Fibroblast of villous mesenchyme (primary cell): Measurements from ENCODE around the gene EGF. TPM values are rescaled to one million over a fixed set of nuclear protein-coding genes. Genes with fewer than 3 reads are reported as not detected.
A peak's percentile ranks its signal among the peaks of the same experiment; 100 is the strongest.

Experiments
- DNase-seq: peaks from one replicate; pipeline ENCODE4 v3.0.0-alpha.2; 2010; ENCODE audit warnings: low read depth
- H3K4me3 ChIP-seq: 2 replicates; pipeline ENCODE4 v1.5.1; 2011; ENCODE audit warnings: low read depth, mild to moderate bottlenecking, low read length
- total RNA-seq: library from RNA; depleted of rRNA; stranded (reverse); fragments of >200 nt; gene quantifications from 2 replicates; pipeline ENCODE4 v1.2.3, GENCODE V29; 2012
- TF ChIP-seq, protein P1 (sequence below): IDR thresholded peaks from 2 replicates; pipeline ENCODE4 v1.5.1; 2012; ENCODE audit warnings: low read depth, mild to moderate bottlenecking, low read length; ENCODE audit not compliant: insufficient read depth

The EGF gene
- total RNA-seq, 1 donor: 6.5 TPM

DNA sequence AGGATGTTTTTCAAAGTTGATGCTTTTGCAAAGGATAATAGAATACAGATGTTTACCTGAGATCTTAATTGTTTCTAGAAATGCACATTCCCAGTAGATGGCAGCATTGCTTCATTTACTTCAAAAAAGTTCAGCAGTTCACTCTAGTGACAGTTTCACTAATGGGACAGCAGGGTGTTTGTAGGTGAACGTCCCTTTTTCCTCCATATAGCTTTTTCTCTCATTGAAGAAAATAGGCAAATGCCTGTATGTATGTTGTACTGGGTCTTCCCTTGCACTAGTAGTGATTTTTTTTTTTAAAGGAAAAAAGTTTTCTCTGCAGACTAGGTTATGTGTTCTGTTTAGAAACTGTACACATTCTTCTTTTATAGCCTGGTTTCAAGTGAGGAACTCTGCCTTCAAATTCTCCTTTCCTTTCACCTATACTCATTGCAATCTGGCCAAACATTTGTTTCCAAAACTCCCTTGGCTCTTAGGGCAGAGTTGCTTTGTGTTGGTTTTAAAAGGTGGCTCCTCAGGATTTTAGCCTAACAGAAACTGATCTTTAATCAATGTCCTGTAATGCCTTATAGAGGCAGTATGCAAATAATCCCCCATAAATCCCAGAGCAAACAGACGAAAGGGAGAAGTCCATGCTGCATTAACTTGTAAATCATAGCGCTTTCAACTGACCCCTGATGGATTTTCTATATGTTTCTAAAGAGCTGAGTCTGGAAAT lies 86.3 kb downstream of the EGF start:
- no peak overlapping the region for H3K4me3 ChIP-seq
- TF ChIP-seq, protein P1, sequence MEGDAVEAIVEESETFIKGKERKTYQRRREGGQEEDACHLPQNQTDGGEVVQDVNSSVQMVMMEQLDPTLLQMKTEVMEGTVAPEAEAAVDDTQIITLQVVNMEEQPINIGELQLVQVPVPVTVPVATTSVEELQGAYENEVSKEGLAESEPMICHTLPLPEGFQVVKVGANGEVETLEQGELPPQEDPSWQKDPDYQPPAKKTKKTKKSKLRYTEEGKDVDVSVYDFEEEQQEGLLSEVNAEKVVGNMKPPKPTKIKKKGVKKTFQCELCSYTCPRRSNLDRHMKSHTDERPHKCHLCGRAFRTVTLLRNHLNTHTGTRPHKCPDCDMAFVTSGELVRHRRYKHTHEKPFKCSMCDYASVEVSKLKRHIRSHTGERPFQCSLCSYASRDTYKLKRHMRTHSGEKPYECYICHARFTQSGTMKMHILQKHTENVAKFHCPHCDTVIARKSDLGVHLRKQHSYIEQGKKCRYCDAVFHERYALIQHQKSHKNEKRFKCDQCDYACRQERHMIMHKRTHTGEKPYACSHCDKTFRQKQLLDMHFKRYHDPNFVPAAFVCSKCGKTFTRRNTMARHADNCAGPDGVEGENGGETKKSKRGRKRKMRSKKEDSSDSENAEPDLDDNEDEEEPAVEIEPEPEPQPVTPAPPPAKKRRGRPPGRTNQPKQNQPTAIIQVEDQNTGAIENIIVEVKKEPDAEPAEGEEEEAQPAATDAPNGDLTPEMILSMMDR: peak; percentile 71
- peak; percentile 70 for DNase-seq

DNA sequence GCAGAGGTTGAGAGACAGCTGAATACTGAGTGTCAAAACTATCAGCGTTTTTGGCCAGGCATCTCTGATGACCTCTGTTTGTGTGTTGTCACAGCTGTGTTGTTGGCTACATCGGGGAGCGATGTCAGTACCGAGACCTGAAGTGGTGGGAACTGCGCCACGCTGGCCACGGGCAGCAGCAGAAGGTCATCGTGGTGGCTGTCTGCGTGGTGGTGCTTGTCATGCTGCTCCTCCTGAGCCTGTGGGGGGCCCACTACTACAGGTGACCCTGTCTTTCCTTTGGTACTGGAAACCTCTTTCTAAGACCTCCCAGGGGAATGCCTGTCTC lies 86.9 kb downstream of the EGF start:
- no peak overlapping the region for H3K4me3 ChIP-seq
- TF ChIP-seq, protein P1: no peak
- no peak for DNase-seq

DNA sequence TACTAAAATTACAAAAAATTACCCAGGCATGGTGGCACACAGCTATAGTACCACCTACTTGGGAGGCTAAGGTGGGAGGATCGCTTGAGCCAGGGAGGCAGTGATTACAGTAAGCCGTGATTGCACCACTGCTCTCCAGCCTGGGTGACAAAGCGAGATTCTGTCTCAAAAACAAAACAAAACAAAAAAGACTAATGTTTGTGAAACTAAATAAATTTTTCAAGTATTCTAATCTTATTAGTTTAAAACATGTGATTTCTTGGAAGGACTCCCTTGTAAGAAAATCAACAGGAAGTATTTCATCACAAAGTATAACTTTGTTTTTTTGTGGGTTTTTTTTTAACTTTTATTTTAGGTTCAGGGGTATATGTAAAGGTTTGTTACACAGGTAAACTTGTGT lies 89.6 kb downstream of the EGF start:
- no peak overlapping the region for H3K4me3 ChIP-seq
- TF ChIP-seq, protein P1: no peak
- peak; percentile 29 for DNase-seq

DNA sequence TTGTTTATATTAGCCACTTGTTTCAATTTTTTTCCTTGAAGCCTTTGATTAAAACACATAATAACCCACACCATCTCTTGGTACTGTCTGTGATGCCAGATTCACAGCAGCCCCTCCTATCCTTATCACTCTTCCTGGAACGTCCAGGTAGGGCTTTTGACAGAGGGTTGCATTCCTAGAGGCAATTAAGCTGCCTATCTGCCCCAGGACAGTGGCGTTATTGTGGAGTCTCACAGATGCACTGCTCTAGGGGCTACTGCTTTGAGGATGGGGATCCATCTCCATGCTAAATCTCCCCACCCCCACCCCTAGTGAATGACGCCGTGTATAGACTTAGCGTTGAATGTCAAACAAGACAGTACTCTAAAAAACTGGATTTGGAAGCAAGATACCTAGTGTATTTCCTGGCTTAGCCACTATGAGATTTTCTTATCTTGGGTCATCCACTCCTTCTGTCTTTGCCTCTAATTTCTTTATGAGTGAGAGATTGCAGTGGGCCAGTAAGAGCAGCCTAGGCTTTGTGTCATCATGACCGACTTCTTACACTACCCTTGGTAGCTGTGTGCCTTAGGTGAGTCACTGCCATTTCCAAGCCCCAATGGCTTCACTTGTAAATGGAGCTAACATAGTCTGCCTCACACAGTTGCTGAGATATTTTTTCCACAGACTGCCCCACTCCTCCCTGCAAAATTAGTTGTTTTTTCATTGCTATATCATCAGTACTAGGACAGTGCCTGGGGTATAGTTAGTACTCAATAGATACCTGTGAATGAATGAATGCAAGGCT lies 90.9 kb downstream of the EGF start:
- DNase-seq: no peak
- no peak overlapping the region for H3K4me3 ChIP-seq
- TF ChIP-seq, protein P1: no peak

DNA sequence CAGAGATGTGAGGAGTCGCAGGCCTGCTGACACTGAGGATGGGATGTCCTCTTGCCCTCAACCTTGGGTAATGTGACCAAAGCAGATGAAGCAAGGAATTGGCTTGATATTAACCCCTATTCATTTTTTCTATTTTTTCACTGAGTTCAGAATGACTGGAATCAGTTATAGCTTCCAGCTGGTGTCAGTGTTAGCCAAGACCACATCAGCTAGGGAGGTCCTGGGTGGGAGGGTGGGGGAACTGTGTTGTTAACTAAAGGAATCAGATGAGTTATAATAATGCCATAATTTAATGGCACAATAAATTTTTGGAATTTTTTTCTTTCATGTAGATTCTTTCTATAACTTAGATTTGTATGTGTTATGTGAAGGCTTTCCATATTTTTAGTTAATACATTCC lies 91.9 kb downstream of the EGF start:
- TF ChIP-seq, protein P1: no peak
- H3K4me3 ChIP-seq: no peak overlapping the region
- no peak for DNase-seq

DNA sequence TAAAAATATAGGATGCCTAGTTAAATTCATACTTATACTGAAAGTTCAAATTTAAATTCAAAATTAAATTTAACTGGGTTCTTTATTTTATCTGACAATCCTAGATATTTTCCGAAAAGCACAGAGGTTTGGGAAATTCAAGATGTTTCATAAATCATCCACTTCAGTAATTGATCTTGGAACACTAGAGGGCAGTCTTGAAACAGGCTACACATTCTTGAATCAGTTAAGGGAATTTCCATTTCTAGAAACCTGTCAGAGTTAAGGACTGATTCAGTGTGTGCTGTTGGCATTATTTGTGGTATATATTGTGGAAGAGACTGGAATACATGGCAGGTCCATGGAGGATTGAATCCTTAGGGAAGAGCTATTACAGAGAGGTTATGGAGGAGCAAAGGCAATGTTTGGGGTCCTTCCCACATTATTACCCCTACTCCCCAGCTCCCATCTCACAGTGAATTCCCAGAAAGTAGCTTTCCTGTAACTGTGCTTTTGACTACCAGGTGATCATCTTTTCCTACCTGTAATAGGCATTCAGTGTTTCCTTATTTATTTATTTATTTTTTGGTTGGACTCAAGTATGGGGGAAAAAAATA lies 92.9 kb downstream of the EGF start:
- TF ChIP-seq, protein P1: peak; percentile 73
- no peak overlapping the region for H3K4me3 ChIP-seq
- DNase-seq: peak; percentile 76
